Activated naive CD8-positive, alpha-beta T cell treated with anti-CD3 and anti-CD28 coated beads, Interleukin-2, amount 10 ng/mL, durations not matched to agents 7 days and 5 days (primary cell): ENCODE data around the gene MYBPC3. TPM values are rescaled to one million over a fixed set of nuclear protein-coding genes. Genes with fewer than 3 reads are reported as not detected.

Experiments
- ATAC-seq: fragments of 150-1000 bp; cut with Tn5 transposase; one replicate; pipeline ENCODE4 v1.10.0; 2021; ENCODE audit warnings: low read depth, moderate library complexity
- POLR2A ChIA-PET: fragments of 350-600 bp; sonication (Branson Sonifier 250); formaldehyde crosslinking; loops from one replicate; lab custom pipeline; 2021; ENCODE audit warnings: antibody characterized with exemption; lab: Charles Lee
- DNase-seq: peaks from one replicate; pipeline ENCODE4 v3.0.0; 2021
- H3K27ac Mint-ChIP-seq: one replicate; pipeline ENCODE4 v1.8.0; 2022; ENCODE audit warnings: mild to moderate bottlenecking, mixed read lengths
- H3K27me3 Mint-ChIP-seq: one replicate; pipeline ENCODE4 v1.8.0; 2022; ENCODE audit warnings: mild to moderate bottlenecking, moderate library complexity, mixed read lengths
- H3K36me3 Mint-ChIP-seq: one replicate; pipeline ENCODE4 v1.8.0; 2021; ENCODE audit warnings: mild to moderate bottlenecking, mixed read lengths
- H3K4me1 Mint-ChIP-seq: one replicate; pipeline ENCODE4 v1.8.0; 2021; ENCODE audit warnings: mixed read lengths
- H3K4me3 Mint-ChIP-seq: one replicate; pipeline ENCODE4 v1.8.0; 2022; ENCODE audit warnings: mild to moderate bottlenecking, moderate library complexity, mixed read lengths
- H3K9me3 Mint-ChIP-seq: one replicate; pipeline ENCODE4 v1.8.0; 2021; ENCODE audit warnings: mixed read lengths
- total RNA-seq, 2 experiments: library from RNA; stranded (reverse); gene quantifications; one replicate each; pipeline ENCODE4 v1.2.3, GENCODE V29; 2021

Gene MYBPC3
- under 1 TPM in 1 of 2 experiments, not detected in 1; 0.11 TPM for total RNA-seq

GRCh38 chr11:47352556-47352955 is at the start of gene MYBPC3:
Gene MYBPC3 (minus strand): TSS chr11:47352702. CDS start chr11:47352647, 55 bp downstream.
- no peaks in the 10 kb centered on the region for H3K4me1 Mint-ChIP-seq
- POLR2A ChIA-PET = no interaction called here
- ATAC-seq = no peak
- no peaks in the 10 kb centered on the region for H3K27me3 Mint-ChIP-seq
- no peak within 1 kb of the TSS for H3K4me3 Mint-ChIP-seq
- DNase-seq = no peak
- H3K36me3 Mint-ChIP-seq = no peaks in the 10 kb centered on the region
- H3K27ac Mint-ChIP-seq = no peak within 1 kb of the TSS
- no peaks in the 10 kb centered on the region for H3K9me3 Mint-ChIP-seq

DNA sequence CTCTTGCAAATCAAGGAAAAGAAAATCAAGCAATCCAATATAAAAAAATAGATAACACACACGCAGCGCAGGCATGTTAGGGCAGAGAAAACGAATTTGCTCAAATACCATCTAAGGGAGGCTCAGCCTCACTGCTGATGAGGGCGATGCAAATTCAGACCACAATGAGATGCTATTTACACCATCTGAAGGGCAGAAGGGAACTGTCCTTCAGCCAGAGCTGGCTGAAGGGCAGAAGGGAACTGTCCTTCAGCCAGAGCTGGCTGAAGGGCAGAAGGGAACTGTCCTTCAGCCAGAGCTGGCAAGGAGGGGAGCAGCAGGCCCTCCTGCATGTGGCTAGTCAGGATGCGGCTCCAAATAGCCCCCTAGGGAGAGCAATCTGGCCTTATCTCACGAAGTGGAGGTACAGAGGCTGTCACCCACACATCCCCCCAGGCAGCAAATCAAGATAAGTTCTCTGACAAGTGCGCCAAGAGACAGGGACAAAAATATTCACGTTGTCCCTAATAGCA is 48.3 kb upstream of the MYBPC3 start:
- no peak for DNase-seq
- no peaks in the 10 kb centered on the region for H3K9me3 Mint-ChIP-seq
- ATAC-seq = no peak
- H3K36me3 Mint-ChIP-seq = no peaks in the 10 kb centered on the region
- H3K27ac Mint-ChIP-seq = peak overlapping the region; percentile 63
- POLR2A ChIA-PET = interaction anchor here (0.7 to 2.7 kb wide), 2 partner anchors 8 to 10 kb away, joined by 4 to 16 read pairs; no protein-coding TSS in a partner anchor
- peak overlapping the region; percentile 73 for H3K4me3 Mint-ChIP-seq
- H3K4me1 Mint-ChIP-seq = peaks cover 8% of the 10 kb centered on the region
- no peaks in the 10 kb centered on the region for H3K27me3 Mint-ChIP-seq

DNA sequence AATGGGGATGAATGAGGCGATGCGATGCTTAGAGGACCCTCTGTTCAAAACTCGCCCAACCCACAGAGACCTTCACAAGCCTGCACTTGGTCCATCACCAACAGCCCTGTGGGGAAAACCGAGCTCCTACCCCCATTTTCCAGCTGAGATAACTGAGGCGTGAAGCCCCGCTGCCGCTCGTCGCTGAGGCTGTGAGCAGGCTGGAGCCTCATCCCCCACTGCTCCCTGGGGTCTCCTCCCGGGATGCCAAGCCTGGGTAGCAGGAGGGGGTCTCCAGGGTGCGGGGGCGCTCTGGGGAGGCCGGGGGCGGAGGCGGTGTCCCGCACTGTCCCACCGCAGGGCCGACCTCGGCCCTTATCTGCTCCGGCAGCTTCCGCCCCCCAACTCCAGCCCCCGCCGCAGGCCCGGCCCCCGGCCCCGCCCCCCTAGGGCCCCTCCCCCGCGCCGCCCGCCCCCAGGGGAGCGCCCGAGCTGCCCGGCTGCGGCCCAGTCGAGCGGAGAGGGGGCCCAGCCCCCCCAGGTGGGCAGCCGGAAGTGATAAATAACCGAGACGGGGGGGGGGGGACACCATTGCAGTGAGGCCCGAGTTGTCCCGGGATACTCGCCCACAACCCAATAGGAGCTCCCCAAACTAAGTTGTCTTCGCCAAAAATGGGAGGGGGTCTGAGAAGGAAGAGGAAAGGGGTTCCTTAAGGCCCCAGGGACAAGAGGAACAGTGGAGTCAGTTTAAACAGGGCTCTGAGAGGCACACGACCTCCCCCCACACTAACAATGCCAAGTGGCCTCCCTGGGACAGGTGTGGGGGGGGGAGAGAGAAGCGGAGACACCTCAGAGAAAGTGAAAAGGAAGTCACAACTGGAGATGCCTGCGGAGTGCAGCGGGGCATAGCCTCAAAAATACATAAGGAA is 47.6 kb upstream of the MYBPC3 start:
- ATAC-seq (peak; percentile 73), DNase-seq (peak; percentile 61)
- POLR2A ChIA-PET = interaction anchor here (0.7 to 2.7 kb wide), 3 partner anchors 8 to 10 kb away, joined by 4 to 16 read pairs (median 5); partner anchors contain the start of gene SLC39A13
- Mint-ChIP-seq H3K9me3 (no peaks in the 10 kb centered on the region), H3K36me3 (no peaks in the 10 kb centered on the region), H3K4me1 (peaks cover 10% of the 10 kb centered on the region), H3K27ac (peak overlapping the region; percentile 63), H3K4me3 (peak overlapping the region; percentile 75), H3K27me3 (no peaks in the 10 kb centered on the region)

DNA sequence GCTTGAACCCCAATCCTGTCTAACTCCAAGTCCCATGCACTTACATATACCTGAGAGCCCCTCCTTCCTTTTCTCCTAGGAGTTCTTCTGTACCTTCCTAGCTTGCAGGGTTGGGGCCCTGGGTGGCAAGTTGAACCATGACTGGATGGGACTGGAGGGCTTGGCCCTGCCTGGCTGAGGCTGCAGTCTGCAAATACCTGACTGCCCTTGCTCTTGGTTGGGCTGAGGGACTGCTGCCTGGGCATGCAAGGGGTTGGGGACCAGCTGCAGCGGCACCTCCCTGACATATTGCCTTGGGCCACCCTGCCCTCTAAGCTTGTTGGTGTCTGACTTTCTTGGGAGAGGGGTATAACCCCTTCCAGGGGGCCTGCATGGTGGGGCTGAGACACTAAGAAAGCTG is 46.0 kb upstream of the MYBPC3 start:
- H3K27me3 Mint-ChIP-seq = no peaks in the 10 kb centered on the region
- no peaks in the 10 kb centered on the region for H3K36me3 Mint-ChIP-seq
- no peaks in the 10 kb centered on the region for H3K9me3 Mint-ChIP-seq
- H3K4me3 Mint-ChIP-seq = no peak overlapping the region
- peaks cover 13% of the 10 kb centered on the region for H3K4me1 Mint-ChIP-seq
- no peak for DNase-seq
- H3K27ac Mint-ChIP-seq = no peak overlapping the region
- POLR2A ChIA-PET = interaction anchor here (2.7 kb wide), 1 partner anchor 8 kb away, joined by 16 read pairs; no protein-coding TSS in a partner anchor
- no peak for ATAC-seq

- Mint-ChIP-seq H3K27me3 (no peaks in the 10 kb centered on the region), H3K4me1 (peaks cover 13% of the 10 kb centered on the region), H3K9me3 (no peaks in the 10 kb centered on the region), H3K4me3 (no peak overlapping the region), H3K36me3 (no peaks in the 10 kb centered on the region), H3K27ac (no peak overlapping the region)
- no peak for ATAC-seq
- POLR2A ChIA-PET = interaction anchor here (2.7 kb wide), 1 partner anchor 7 kb away, joined by 16 read pairs; no protein-coding TSS in a partner anchor
- DNase-seq = no peak
Observed at GRCh38 chr11:47398011-47398410, 45.5 kb upstream of the MYBPC3 start.

DNA sequence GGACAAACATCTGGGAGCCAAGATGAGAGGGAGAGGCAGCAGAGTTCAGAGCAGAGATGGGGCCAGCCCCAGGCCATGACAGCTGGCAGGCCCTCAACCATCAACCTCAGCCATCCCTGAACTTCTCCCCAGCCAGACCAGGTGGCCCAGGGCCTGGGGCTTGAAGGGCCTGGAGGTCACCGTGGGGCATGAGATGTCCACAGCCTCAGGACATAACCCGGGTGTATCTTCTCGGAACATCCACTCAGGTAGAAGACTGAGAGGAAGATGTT is 43.5 kb upstream of the MYBPC3 start:
- Mint-ChIP-seq H3K27ac (peak overlapping the region; percentile 91), H3K4me1 (peaks cover 13% of the 10 kb centered on the region), H3K4me3 (no peak overlapping the region), H3K27me3 (no peaks in the 10 kb centered on the region), H3K9me3 (no peaks in the 10 kb centered on the region), H3K36me3 (no peaks in the 10 kb centered on the region)
- POLR2A ChIA-PET = no interaction called here
- no peak for DNase-seq
- ATAC-seq = no peak

DNA sequence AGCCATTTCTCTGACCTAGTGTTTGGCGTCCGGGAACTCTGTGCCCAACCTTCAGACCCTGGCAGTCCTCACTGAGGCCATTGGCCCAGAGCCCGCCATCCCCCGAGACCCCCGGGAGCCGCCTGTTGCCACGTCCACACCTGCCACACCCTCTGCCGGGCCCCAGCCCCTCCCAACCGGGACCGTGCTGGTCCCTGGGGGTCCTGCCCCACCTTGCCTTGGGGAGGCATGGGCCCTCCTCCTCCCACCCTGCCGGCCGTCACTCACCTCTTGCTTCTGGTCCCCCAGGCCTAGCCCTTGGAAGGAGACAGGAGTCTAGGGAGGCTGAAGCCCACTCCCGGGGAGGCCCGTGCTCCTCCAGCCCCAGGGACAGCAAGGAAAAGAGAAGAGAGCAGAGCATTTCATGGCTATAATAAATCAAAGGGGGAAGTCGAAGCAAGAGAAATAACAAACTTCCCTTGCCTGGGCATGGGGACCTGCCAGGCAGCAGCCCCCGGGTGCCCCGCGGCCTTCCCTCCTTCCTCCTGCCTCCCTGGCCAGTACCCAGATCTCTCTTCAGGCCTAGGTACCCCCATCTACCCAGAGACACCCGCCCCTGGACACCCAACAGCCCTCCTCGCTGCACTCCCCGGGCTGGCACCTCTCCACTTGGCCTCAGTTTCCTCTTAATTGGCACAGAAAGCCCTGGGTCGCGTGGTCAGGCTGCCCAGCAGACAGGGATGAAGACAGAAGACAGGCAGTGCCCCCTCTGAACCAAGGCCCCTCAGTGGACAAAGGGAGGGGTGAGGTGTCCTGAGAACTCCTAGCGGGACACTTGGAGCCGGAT is 42.9 kb upstream of the MYBPC3 start:
- peaks cover 3% of the 10 kb centered on the region for H3K27me3 Mint-ChIP-seq
- no peaks in the 10 kb centered on the region for H3K9me3 Mint-ChIP-seq
- no peaks in the 10 kb centered on the region for H3K36me3 Mint-ChIP-seq
- DNase-seq (no peak), ATAC-seq (no peak)
- POLR2A ChIA-PET = interaction anchor here (0.5 to 1.0 kb wide), 2 partner anchors 31 to 334 kb away, joined by 3 to 4 read pairs; partner anchors contain the start of gene PSMC3
- H3K27ac Mint-ChIP-seq = peak overlapping the region; percentile 91
- H3K4me3 Mint-ChIP-seq = peak overlapping the region; percentile 55
- peaks cover 13% of the 10 kb centered on the region for H3K4me1 Mint-ChIP-seq

GRCh38 chr11:47394322-47395222 is 42.1 kb upstream of the MYBPC3 start:
- peaks cover 16% of the 10 kb centered on the region for H3K4me1 Mint-ChIP-seq
- H3K36me3 Mint-ChIP-seq = no peaks in the 10 kb centered on the region
- no peaks in the 10 kb centered on the region for H3K9me3 Mint-ChIP-seq
- POLR2A ChIA-PET = interaction anchor here (0.5 to 1.0 kb wide), 2 partner anchors 32 to 335 kb away, joined by 3 to 4 read pairs; partner anchors contain the start of gene PSMC3
- peak overlapping the region; percentile 55 for H3K4me3 Mint-ChIP-seq
- H3K27ac Mint-ChIP-seq = peak overlapping the region; percentile 91
- peak; percentile 71 for DNase-seq
- ATAC-seq = peak; percentile 68
- peaks cover 3% of the 10 kb centered on the region for H3K27me3 Mint-ChIP-seq

- ATAC-seq (no peak), DNase-seq (no peak)
- POLR2A ChIA-PET = interaction anchor here (1.3 kb wide), 1 partner anchor 179 kb away, joined by 3 read pairs; the partner anchor contains the start of gene DDB2
- H3K36me3 Mint-ChIP-seq = no peaks in the 10 kb centered on the region
- H3K4me1 Mint-ChIP-seq = peaks cover 19% of the 10 kb centered on the region
- H3K4me3 Mint-ChIP-seq = peak overlapping the region; percentile 55
- no peaks in the 10 kb centered on the region for H3K9me3 Mint-ChIP-seq
- H3K27me3 Mint-ChIP-seq = peaks cover 3% of the 10 kb centered on the region
- peak overlapping the region; percentile 91 for H3K27ac Mint-ChIP-seq
Observed at GRCh38 chr11:47394050-47394321, 41.5 kb upstream of the MYBPC3 start.

DNA sequence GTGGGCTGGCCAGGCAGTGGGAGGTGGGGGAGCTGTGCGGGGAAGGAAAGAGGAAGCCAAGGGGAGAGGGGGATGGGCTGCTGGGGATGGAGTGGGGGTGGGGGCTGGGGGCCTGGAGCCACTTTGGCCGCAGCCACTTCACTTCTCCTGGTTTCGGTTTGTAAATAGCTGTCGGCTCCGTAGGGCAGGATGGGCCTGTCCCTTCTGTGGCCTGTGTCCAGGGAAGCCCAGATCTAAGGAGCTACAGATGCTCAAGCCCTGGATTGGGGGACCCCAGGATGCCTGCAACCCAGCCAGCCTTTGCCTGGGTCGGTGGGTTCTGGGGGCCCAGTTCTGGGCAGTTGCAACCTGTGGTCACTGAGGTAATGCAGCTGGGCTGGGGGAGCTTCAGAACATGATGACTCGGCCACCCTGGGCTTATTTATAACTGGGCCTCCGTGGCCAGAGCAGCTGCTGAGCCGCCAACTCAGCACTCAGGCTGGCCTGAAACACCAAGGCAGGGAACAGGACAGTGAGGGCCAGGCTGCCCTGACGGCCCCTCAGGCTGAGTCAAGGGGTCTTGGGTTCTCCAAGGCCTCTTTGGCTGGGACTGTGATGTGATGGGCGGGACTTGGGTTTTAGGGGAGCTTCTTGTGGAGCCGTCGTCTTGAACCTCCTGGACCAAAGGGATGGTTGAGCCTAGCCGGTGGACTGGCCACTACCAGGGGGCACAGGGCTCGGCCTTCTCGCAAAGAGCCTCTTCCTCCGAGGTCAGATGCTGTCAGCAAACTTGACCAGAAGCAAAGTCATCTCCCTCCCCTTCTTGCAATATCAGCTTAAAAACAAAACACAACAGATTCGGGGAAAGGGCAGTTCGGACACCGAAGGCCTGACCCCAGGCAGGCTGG is 40.9 kb upstream of the MYBPC3 start:
- Mint-ChIP-seq H3K4me3 (no peak overlapping the region), H3K4me1 (peaks cover 19% of the 10 kb centered on the region), H3K27me3 (peaks cover 3% of the 10 kb centered on the region), H3K27ac (peak overlapping the region; percentile 91), H3K9me3 (no peaks in the 10 kb centered on the region), H3K36me3 (no peaks in the 10 kb centered on the region)
- ATAC-seq (no peak), DNase-seq (peak; percentile 34)
- POLR2A ChIA-PET = interaction anchor here (0.6 to 1.3 kb wide), 3 partner anchors 33 to 320 kb away, joined by 3 to 4 read pairs (median 3); partner anchors contain the start of genes DDB2 and PSMC3

DNA sequence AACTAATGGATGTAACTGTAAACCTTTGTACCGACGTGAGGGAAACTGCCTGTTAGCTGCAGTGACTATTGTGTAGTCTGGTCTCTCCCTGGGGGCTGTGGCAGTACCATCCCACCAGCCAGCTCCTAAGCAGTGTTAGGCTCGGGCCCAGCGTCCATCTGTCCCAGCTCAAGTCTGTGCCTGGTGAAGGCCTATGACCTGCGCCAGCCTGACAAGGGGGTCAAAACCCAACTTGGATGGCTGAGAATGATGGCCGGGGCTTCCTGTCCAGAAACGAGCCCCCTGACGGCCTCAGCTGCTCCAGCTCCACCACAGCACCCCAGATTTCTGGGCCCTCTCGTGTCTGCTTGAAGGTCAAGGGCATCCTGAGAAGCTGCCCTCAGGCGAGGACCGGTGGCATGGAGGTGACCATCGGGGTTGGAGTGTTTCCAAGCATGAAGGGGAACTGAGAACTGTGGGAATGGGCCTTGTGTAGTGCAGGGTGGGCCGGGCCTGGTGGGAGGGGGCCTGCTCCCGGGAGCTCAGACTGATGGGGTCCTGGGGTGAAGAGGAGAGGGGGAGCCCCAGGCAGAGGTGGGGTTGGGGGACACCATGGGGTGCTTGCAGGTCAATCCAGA is 40.2 kb upstream of the MYBPC3 start:
- Mint-ChIP-seq H3K36me3 (no peaks in the 10 kb centered on the region), H3K9me3 (no peaks in the 10 kb centered on the region), H3K27ac (no peak overlapping the region), H3K4me1 (peaks cover 19% of the 10 kb centered on the region), H3K4me3 (no peak overlapping the region), H3K27me3 (peaks cover 3% of the 10 kb centered on the region)
- POLR2A ChIA-PET = interaction anchor here (0.7 to 1.3 kb wide), 5 partner anchors 8 to 696 kb away, joined by 3 to 6 read pairs (median 4); partner anchors contain the start of genes DDB2 and PSMC3
- ATAC-seq (no peak), DNase-seq (no peak)
